ENCODE data around the gene CASK.

DNA sequence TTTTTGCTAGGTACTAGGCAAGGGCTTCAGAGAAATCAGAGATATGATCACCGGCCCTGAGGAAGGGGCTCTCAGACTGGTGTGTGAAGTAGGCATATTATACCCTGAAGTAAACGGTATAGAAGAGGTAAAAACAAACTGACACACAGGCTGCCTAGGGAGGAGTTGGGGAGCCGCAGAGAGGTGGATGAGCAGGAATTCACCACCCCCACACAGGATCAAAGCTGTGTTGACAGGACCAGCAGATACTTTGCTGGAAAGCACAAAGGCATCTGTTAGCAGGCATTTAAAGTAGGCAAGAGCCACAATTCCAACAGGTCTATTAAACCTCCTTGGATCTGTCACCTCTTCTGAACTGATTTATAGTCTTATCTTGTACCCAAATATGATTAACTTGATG, 306.4 kb downstream of the CASK start:
- TF ChIP-seq, protein P1, sequence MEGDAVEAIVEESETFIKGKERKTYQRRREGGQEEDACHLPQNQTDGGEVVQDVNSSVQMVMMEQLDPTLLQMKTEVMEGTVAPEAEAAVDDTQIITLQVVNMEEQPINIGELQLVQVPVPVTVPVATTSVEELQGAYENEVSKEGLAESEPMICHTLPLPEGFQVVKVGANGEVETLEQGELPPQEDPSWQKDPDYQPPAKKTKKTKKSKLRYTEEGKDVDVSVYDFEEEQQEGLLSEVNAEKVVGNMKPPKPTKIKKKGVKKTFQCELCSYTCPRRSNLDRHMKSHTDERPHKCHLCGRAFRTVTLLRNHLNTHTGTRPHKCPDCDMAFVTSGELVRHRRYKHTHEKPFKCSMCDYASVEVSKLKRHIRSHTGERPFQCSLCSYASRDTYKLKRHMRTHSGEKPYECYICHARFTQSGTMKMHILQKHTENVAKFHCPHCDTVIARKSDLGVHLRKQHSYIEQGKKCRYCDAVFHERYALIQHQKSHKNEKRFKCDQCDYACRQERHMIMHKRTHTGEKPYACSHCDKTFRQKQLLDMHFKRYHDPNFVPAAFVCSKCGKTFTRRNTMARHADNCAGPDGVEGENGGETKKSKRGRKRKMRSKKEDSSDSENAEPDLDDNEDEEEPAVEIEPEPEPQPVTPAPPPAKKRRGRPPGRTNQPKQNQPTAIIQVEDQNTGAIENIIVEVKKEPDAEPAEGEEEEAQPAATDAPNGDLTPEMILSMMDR (IDR thresholded peaks at IDR 0.05; ENCODE audit: low read depth, low read length, poor library complexity, severe bottlenecking): no peak
- TF ChIP-seq EZH2phosphoT487 (IDR thresholded peaks at IDR 0.05; ENCODE audit: borderline replicate concordance, low read length): no peak
